Measurements from ENCODE around the gene SPATA46.
"Not testable (repeated sequence)": the region's sequence is repeated elsewhere in the genome, so short reads cannot be mapped to it uniquely, and the experiment has no call there.

The SPATA46 gene

DNA sequence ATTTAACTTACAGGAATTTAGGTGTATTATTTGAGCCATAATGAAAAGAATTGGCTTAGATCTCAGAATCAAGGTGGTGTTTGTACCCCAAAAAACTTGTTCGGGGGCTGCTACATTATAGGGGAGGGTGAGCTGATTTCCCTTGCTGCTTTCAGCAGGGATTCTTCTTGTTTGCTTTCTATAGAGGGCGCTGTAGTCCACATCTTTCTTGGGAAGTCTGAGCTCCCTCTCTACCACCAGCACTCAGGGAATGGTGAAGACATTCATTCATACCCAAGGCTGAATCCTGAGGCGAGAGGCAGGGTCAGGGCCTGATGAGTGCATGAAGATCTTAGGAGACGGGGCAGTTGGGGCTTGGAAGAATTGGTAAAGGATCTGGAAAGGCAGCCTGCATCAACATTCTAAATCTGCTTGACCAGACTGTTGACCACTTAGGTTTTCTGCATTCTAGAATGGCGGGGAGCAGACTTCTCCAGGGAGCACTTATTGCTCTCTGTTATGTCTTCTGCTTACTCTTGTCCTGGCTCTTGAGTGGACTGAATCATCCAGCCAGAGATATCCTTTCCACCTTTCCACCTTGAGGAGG is 18.9 kb downstream of the SPATA46 start:
- peak; percentile 56 for DNase-seq (ENCODE audit: low spot score)

- DNase-seq (ENCODE audit: low spot score), result no peak
These were observed 23.0 kb downstream of the SPATA46 start for GRCh38 chr1:162353702-162354101.

DNA sequence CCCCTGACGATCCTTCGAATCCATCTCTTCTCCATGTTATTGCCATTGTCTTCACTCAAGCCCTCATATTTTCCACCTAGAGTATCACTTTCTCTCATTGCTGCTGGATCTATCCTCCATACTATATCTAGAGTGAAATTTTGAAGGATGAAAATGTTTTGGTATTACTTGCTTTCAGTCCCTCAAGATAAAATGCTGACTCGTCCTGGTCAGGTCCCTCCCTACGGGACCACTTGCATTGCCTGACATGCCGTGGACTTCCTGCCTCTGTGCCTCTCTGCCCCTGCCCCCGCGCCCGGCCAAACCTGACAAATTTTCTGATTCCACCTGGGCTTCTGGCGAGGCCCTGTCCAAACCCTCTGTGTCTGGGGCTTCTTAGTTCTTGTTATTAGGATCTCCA is 23.6 kb downstream of the SPATA46 start:
- DNase-seq (ENCODE audit: low spot score), result no peak

- not testable (repeated sequence) for DNase-seq (ENCODE audit: low spot score)
These were observed 24.8 kb downstream of the SPATA46 start for GRCh38 chr1:162351874-162352273.

DNA sequence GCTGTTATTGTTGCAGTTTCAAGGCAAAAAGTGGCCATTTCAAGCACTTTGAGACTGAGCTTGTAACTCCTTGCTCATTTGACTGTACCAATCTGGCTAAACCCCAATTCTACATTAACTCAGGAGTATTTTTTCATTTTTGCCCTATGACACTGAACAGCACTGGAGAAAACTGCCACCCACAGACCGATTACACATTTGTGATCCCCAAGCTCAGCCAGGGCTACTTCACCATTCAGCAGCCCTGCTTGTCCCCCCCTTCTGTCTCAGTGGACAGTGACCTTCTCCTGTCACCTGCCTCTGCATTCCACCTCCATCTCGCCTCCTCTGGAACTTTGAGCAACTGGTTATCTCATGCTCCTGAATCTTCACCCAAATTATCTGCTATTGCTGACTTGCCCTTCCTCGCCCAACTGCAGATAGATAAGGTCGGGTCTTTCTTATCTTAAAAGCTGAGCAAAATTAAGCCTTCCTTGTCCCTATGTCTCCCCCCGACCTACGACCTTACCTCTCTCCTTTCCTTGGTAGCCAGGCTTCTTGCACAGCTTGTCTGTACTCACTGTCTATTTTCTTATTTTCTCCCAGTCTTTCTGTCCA is 25.3 kb downstream of the SPATA46 start:
- no peak for DNase-seq (ENCODE audit: low spot score)

- DNase-seq (ENCODE audit: low spot score), result peak; percentile 72
These were observed 26.9 kb downstream of the SPATA46 start for GRCh38 chr1:162349635-162350330.

GRCh38 chr1:162347281-162347680 is 29.4 kb downstream of the SPATA46 start:
- DNase-seq (ENCODE audit: low spot score), result no peak

DNA sequence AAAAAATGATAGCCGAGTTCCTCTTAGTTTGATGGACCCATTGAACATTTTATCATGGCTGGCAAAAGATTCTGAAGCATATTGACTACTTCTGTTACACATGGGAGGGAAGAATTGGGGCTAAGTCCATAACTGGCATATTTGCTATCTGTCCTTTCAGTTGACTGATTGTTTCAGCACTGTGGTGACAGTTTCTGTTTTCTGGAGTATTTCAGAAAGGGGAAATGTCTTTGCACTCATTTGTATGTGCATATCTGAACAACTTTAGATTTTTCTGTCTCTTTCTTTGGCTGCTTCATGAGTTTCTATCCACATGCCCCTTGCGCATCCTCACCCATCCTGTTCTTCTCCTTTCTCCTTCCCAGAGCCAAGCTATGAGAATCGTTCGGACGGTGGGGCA is 33.2 kb downstream of the SPATA46 start:
- no peak for DNase-seq (ENCODE audit: low spot score)

DNA sequence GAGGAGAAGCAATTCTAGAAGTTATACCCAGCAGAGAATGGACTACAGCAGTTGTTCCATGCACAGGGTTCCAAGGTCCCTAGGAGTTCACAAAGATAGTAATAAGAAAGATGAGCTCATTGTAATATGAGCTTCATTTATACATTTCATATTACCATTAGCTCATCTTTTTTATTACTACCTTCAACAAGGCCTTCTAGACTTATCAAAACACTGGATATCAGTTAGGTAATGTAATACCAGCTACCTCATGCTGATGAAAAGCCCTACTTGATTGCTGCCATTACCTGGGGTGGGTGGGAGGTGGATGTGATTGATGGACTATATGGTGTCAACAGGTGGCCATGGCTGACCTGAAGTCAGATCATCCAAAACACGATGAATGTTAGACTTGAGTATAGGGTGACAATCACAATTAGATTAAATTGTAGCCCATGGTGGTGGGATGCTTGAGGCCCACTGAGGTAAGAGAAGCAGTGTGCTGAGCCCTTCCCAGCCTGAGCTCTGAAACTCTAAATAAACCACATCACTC is 34.1 kb downstream of the SPATA46 start:
- no peak for DNase-seq (ENCODE audit: low spot score)

DNA sequence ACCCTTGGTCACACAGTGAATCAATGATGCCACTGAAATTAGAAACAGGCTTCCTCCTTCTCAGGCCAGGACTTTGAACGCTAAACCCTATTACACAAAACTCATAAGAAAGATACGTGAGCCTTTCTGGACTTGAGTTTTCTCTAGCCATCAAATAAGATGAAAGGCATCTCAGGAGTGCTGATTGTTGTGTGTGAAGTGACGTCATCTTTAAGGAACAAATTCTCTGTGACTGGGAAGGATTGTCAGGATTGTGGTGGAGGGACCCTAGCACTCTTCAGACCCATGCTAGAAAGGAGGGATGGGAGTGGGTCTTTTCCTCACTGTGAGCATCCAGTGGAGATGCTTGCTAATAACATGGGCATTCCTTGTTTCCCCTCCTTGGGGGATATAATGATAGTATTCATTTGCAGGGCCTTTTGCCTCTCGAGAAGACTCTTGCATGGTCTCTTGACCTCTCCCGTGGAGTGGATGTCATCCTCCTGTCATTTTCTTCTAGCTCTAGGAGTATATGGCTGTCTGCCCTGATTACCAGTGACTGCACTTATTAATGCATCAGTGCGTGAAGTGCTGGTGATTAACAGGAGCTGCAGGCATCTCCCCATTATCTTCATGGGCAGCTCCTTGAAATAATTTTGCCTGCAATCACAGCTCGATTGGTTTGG is 39.9 kb downstream of the SPATA46 start:
- DNase-seq (ENCODE audit: low spot score), result no peak

GRCh38 chr1:162335126-162335525 is 41.5 kb downstream of the SPATA46 start:
- DNase-seq (ENCODE audit: low spot score), result no peak

- no peak for DNase-seq (ENCODE audit: low spot score)
These were observed 42.7 kb downstream of the SPATA46 start for GRCh38 chr1:162333991-162334390.

- DNase-seq (ENCODE audit: low spot score), result no peak
These were observed 46.8 kb downstream of the SPATA46 start for GRCh38 chr1:162329826-162330225.

GRCh38 chr1:162328512-162328911 is 48.1 kb downstream of the SPATA46 start:
- DNase-seq (ENCODE audit: low spot score), result no peak

DNA sequence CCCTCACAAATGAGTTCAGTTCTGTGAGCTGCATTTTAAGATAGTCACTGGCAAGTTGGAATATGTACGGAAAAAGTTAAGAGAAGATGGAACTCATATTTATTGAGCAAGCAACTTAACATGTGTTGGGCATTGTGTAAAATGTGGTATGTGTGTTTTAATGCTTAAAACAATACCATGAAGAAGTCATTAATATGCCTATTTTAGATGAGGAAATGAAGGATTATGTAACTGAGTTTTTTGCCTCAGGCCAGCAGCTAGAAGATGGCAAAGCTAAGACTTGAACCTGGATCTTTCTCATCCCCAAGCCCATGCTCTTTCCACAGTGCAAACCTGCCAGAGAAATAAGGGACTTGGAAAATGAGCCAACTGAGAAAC is 48.9 kb downstream of the SPATA46 start:
- no peak for DNase-seq (ENCODE audit: low spot score)

- DNase-seq (ENCODE audit: low spot score), result no peak
These were observed 49.4 kb downstream of the SPATA46 start for GRCh38 chr1:162327144-162327787.

DNA sequence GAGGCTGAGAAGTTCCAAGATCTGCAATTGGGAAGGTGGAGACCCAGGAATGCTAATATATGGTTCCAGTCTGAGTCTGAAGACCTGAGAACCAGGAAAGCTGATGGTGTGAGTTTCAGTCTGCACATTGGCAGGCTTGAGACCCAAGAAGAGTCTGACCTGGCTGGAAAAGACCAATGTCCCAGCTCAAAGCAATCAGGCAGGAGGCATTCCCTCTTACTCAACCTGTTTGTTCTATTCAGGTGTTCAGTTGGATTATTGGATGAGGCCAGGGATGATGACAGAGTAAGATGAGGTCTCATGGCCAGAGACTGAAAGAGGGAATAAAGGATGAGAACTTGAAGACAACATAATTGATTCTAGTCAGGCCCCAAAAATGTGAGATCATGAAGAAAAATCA is 50.1 kb downstream of the SPATA46 start:
- DNase-seq (ENCODE audit: low spot score), result no peak

DNA sequence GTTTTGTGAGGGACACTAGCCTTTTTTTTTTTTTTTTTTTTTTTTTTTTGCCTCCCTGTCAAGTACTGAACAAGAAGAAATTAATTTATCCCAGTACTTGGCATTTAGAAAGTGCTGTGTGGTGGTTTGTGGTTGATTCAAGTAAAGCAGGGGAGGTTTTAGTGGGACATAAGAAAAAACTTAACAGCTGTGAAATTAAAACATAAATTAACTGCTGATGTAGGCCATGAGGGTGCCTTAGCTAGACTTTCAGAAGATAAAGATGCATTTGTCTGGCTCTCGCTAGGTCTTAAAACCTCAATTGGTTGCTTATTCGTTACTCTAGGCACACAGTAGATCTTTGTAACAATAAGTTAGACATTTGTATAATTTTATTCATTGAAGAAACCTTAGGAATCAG is 52.3 kb downstream of the SPATA46 start:
- DNase-seq (ENCODE audit: low spot score), result no peak
